ENCODE data around the gene SLC8B1.

SLC8B1 gene

DNA sequence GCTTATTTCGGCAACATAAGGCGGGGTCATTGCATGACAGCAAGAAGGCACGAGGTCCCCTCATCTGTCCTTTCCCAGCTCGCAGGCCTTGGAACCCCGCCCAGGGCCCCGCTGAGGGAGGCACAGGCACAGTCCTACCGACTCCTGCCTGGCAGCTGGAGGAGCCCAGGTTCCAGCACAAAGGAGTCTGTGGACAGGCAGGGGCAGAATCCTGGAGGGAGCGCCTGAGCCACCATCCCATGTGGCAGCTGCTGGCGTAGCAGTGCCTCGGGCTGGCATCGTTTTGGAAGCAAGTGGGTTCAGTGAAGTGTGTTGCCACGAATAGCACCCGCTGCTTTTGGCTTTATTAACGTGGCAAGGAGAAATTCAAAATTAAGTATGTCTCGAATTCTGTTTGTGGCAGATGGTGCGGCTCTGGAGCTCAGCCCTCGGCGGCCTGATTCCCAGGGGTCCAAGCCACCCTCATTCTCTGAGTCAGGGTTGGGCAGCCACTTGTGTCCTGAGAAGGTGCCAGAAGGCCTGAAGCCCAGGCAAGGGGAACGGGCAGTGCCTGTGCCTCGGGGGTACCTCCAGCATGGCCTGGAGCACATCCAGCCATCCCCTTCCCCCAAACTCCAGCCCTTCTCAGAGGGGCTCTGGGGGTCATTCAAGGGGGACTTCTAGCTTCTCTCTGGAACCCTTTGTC, 35.9 kb downstream of the SLC8B1 start:
- Histone ChIP-seq H4K20me1 (ENCODE audit: insufficient read depth, low read length) (no peaks in the 10 kb centered on the region), H3K9me3 (ENCODE audit: low read length) (no peaks in the 10 kb centered on the region), H3K4me2 (ENCODE audit: low read length) (peak overlapping the region; percentile 6; the same call in 1 of the 2 replicates), H3K4me3 (ENCODE audit: low read depth, low read length, poor library complexity, severe bottlenecking) (no peak overlapping the region), H2AFZ (ENCODE audit: low read length) (no peak overlapping the region), H3K27ac (ENCODE audit: low read depth, low read length, poor library complexity, severe bottlenecking) (peak overlapping the region; percentile 68), H3K36me3 (ENCODE audit: insufficient read depth, low read length) (peaks cover 80% of the 10 kb centered on the region), H3K79me2 (ENCODE audit: insufficient read depth, low read length) (no peaks in the 10 kb centered on the region), H3F3A (ENCODE audit: insufficient read depth, low read length) (no peaks in the 10 kb centered on the region), H3K4me1 (ENCODE audit: insufficient read depth, low read length, severe bottlenecking) (peaks cover 46% of the 10 kb centered on the region), H3K9me2 (ENCODE audit: low read depth, low read length) (no peaks in the 10 kb centered on the region), H3K27me3 (ENCODE audit: insufficient read depth, low read length) (no peaks in the 10 kb centered on the region), H3K9ac (ENCODE audit: low read length) (peak overlapping the region; percentile 13; the same call in 1 of the 2 replicates)
- TF ChIP-seq EZH2 (IDR thresholded peaks at IDR 0.05; ENCODE audit: borderline replicate concordance, low read length), result no peak
- TF ChIP-seq, protein P1, sequence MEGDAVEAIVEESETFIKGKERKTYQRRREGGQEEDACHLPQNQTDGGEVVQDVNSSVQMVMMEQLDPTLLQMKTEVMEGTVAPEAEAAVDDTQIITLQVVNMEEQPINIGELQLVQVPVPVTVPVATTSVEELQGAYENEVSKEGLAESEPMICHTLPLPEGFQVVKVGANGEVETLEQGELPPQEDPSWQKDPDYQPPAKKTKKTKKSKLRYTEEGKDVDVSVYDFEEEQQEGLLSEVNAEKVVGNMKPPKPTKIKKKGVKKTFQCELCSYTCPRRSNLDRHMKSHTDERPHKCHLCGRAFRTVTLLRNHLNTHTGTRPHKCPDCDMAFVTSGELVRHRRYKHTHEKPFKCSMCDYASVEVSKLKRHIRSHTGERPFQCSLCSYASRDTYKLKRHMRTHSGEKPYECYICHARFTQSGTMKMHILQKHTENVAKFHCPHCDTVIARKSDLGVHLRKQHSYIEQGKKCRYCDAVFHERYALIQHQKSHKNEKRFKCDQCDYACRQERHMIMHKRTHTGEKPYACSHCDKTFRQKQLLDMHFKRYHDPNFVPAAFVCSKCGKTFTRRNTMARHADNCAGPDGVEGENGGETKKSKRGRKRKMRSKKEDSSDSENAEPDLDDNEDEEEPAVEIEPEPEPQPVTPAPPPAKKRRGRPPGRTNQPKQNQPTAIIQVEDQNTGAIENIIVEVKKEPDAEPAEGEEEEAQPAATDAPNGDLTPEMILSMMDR (IDR thresholded peaks at IDR 0.05; ENCODE audit: low read length), result no peak

DNA sequence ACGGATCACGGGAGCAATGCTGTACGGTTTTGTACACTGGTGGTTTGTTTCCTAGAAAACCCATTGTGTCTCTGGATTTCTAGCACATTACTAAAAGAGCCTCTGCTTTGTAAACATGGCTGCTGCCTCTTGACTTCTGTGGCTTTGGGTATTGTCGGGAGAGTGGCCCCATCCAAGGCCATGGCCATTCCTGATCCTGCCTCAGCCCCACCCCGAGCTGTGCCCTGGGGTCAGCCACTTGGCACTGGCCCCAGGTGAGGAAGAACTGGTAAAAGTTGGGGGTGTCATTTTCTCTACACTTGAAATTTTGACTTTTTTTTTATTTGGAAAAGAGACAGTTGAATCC, 36.5 kb downstream of the SLC8B1 start:
- peak overlapping the region; percentile 68 for H3K27ac ChIP-seq (ENCODE audit: low read depth, low read length, poor library complexity, severe bottlenecking)
- no peak overlapping the region for H3K4me3 ChIP-seq (ENCODE audit: low read depth, low read length, poor library complexity, severe bottlenecking)
- H3K4me2 ChIP-seq (ENCODE audit: low read length), result no peak overlapping the region
- no peaks in the 10 kb centered on the region for H4K20me1 ChIP-seq (ENCODE audit: insufficient read depth, low read length)
- no peaks in the 10 kb centered on the region for H3K27me3 ChIP-seq (ENCODE audit: insufficient read depth, low read length)
- no peaks in the 10 kb centered on the region for H3K9me3 ChIP-seq (ENCODE audit: low read length)
- H3K9ac ChIP-seq (ENCODE audit: low read length), result no peak overlapping the region; the same call in 1 of the 2 replicates
- peaks cover 44% of the 10 kb centered on the region for H3K4me1 ChIP-seq (ENCODE audit: insufficient read depth, low read length, severe bottlenecking)
- TF ChIP-seq, protein P1 (IDR thresholded peaks at IDR 0.05; ENCODE audit: low read length), result no peak
- TF ChIP-seq EZH2 (IDR thresholded peaks at IDR 0.05; ENCODE audit: borderline replicate concordance, low read length), result no peak
- H3K36me3 ChIP-seq (ENCODE audit: insufficient read depth, low read length), result peaks cover 80% of the 10 kb centered on the region
- no peaks in the 10 kb centered on the region for H3K79me2 ChIP-seq (ENCODE audit: insufficient read depth, low read length)
- no peaks in the 10 kb centered on the region for H3F3A ChIP-seq (ENCODE audit: insufficient read depth, low read length)
- no peak overlapping the region for H2AFZ ChIP-seq (ENCODE audit: low read length)
- H3K9me2 ChIP-seq (ENCODE audit: low read depth, low read length), result no peaks in the 10 kb centered on the region

DNA sequence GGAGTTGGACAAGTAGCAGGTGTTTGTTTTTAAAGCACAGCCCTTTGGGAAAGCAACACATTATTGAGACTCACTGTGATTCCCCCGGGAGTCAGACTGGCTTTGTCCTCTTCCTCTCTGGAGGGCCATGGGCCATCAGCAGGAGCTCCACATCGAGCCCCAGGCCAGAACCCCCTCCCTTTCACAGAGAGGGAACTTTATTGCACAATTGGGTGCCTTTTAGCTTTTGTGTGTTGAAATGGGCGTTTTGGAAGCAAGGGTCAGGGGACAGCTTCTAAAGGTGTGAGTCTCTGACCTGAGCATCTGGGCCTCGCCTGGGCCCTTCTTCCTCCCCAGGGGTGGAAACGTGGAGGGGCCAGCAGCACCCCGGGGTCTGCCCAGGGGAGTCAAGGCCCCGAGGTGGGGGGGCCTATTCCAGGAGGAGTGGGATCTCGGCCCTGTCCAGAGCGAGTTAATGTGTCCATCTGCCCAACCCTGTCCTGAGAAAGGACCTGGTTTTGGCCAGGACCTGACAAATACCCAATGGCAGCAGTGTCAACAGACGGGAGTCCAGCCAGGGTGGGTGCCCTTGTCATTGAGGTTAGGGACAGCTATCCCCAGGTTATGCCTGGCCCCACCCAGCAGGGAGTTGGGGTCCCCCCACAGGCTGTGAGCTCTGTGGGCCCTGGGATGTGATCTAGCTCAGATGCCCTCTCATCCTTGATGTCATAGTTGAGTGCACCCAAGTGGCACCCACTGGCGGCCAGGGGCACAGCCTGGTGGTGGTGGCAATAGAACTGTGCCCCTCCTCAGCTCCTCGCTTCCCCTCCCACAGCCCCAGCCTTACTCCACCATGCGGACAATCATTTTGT, 37.1 kb downstream of the SLC8B1 start:
- H3K4me2 ChIP-seq (ENCODE audit: low read length), result no peak overlapping the region
- H3K79me2 ChIP-seq (ENCODE audit: insufficient read depth, low read length), result no peaks in the 10 kb centered on the region
- H3K9me2 ChIP-seq (ENCODE audit: low read depth, low read length), result no peaks in the 10 kb centered on the region
- H3K9ac ChIP-seq (ENCODE audit: low read length), result no peak overlapping the region
- H3K36me3 ChIP-seq (ENCODE audit: insufficient read depth, low read length), result peaks cover 84% of the 10 kb centered on the region
- no peaks in the 10 kb centered on the region for H3F3A ChIP-seq (ENCODE audit: insufficient read depth, low read length)
- no peaks in the 10 kb centered on the region for H3K27me3 ChIP-seq (ENCODE audit: insufficient read depth, low read length)
- H4K20me1 ChIP-seq (ENCODE audit: insufficient read depth, low read length), result no peaks in the 10 kb centered on the region
- no peaks in the 10 kb centered on the region for H3K9me3 ChIP-seq (ENCODE audit: low read length)
- H3K27ac ChIP-seq (ENCODE audit: low read depth, low read length, poor library complexity, severe bottlenecking), result peak overlapping the region; percentile 68
- H3K4me3 ChIP-seq (ENCODE audit: low read depth, low read length, poor library complexity, severe bottlenecking), result no peak overlapping the region
- no peak overlapping the region for H2AFZ ChIP-seq (ENCODE audit: low read length)
- no peak for TF ChIP-seq EZH2 (IDR thresholded peaks at IDR 0.05; ENCODE audit: borderline replicate concordance, low read length)
- TF ChIP-seq, protein P1 (IDR thresholded peaks at IDR 0.05; ENCODE audit: low read length), result no peak
- peaks cover 38% of the 10 kb centered on the region for H3K4me1 ChIP-seq (ENCODE audit: insufficient read depth, low read length, severe bottlenecking)
